ENCODE measurements around the gene RBP4. TPM values are rescaled to one million over a fixed set of nuclear protein-coding genes. Genes with fewer than 3 reads are reported as not detected.

The RBP4 gene
- polyA plus RNA-seq, 1 of the 3 experiments (the other 2 are of a cell fraction) = not detected

GRCh38 chr10:93594518-93594917, 6.5 kb downstream of the RBP4 start:
- H3K9ac ChIP-seq = no peak overlapping the region
- H2AFZ ChIP-seq (ENCODE audit: low read depth) = no peak overlapping the region
- H3K4me1 ChIP-seq (ENCODE audit: control insufficient read depth in 1 of 2, insufficient read depth in 2 of 2, low read depth in 1 of 2, low read length in 1 of 2) = no peaks in the 10 kb centered on the region
- WGBS (ENCODE audit: low lambda C conversion rate) = 60% methylated on average over 7 of the region's 7 CpGs
- H3K9me2 ChIP-seq = no peaks in the 10 kb centered on the region
- H3K27ac ChIP-seq (ENCODE audit: low read depth in 2 of 2, low read length in 1 of 2) = no peak overlapping the region
- no peaks in the 10 kb centered on the region for H3F3A ChIP-seq (replicated peaks; ENCODE audit: insufficient read depth)
- no peaks in the 10 kb centered on the region for H3K36me3 ChIP-seq (replicated peaks in 1 of 2; ENCODE audit: control insufficient read depth in 1 of 2, insufficient read depth in 2 of 2, low read length in 1 of 2)
- H3K27me3 ChIP-seq (ENCODE audit: insufficient read depth) = peaks cover 5% of the 10 kb centered on the region; the same call in 1 of the 2 replicates
- ChIA-PET POLR2A (no interaction called here), CTCF (no interaction called here)
- DNase-seq = no peak
- TF ChIP-seq USF1 (IDR thresholded peaks at IDR 0.05; ENCODE audit: borderline replicate concordance, low read depth) = no peak
- TF ChIP-seq ZBTB33 (IDR thresholded peaks at IDR 0.05; ENCODE audit: borderline replicate concordance, low read depth) = no peak
- no peak for TF ChIP-seq YY1 (IDR thresholded peaks at IDR 0.05; ENCODE audit: low read depth)
- no peak for TF ChIP-seq RAD21 (IDR thresholded peaks at IDR 0.05; ENCODE audit: low read length)
- TF ChIP-seq REST (IDR thresholded peaks at IDR 0.05; ENCODE audit: low read depth, low read length) = no peak
- TF ChIP-seq TCF12 (IDR thresholded peaks at IDR 0.05) = no peak
- TF ChIP-seq JUND (IDR thresholded peaks at IDR 0.05) = no peak
- no peak for TF ChIP-seq RCOR1 (IDR thresholded peaks at IDR 0.05; ENCODE audit: low read length)
- TF ChIP-seq SIN3A (IDR thresholded peaks at IDR 0.05; ENCODE audit: borderline replicate concordance, low read depth, low read length) = no peak
- TF ChIP-seq CHD2 (IDR thresholded peaks at IDR 0.05; ENCODE audit: low read length, partially characterized antibody) = no peak
- TF ChIP-seq CTCF (IDR thresholded peaks at IDR 0.05) = no peak
- no peak for TF ChIP-seq EZH2phosphoT487 (IDR thresholded peaks at IDR 0.05; ENCODE audit: borderline replicate concordance, low read depth)
- TF ChIP-seq RFX5 (IDR thresholded peaks at IDR 0.05; ENCODE audit: low read length) = no peak
- no peak for TF ChIP-seq IRF3 (IDR thresholded peaks at IDR 0.05; ENCODE audit: low read depth, low read length)
- TF ChIP-seq MEF2A (IDR thresholded peaks at IDR 0.05; ENCODE audit: borderline replicate concordance, low read depth) = no peak
- no peak for TF ChIP-seq TEAD4 (IDR thresholded peaks at IDR 0.05; ENCODE audit: borderline replicate concordance, insufficient read depth)
- no peak for TF ChIP-seq GATA2 (CRISPR knock-in tag; IDR thresholded peaks at IDR 0.05)
- TF ChIP-seq GABPA (IDR thresholded peaks at IDR 0.05; ENCODE audit: low read depth) = no peak
- no peak for TF ChIP-seq NRF1 (IDR thresholded peaks at IDR 0.05; ENCODE audit: low read depth, low read length)
- no peak for TF ChIP-seq PBX3 (IDR thresholded peaks at IDR 0.05)
- no peaks in the 10 kb centered on the region for H3K9me3 ChIP-seq
- H3K79me2 ChIP-seq (ENCODE audit: insufficient read depth) = no peaks in the 10 kb centered on the region
- no peak overlapping the region for H3K4me3 ChIP-seq (ENCODE audit: low read depth in 2 of 2, low read length in 1 of 2)
- no peaks in the 10 kb centered on the region for H4K20me1 ChIP-seq (ENCODE audit: insufficient read depth)
- no peak overlapping the region for H3K4me2 ChIP-seq
